ENCODE data around the gene NSUN6.

NSUN6 gene

GRCh38 chr10:18606051-18606695, 45.2 kb downstream of the NSUN6 start:
- Histone ChIP-seq H3K9ac (ENCODE audit: low read length) (no peak overlapping the region), H3K36me3 (ENCODE audit: low read length) (0 out of 2 replicates have a peak, but pooled peaks cover 14% of the 10 kb centered on the region), H3K9me2 (replicated peaks; ENCODE audit: insufficient read depth, low read length) (no peaks in the 10 kb centered on the region), H3K27me3 (ENCODE audit: low read length) (no peaks in the 10 kb centered on the region), H3K27ac (ENCODE audit: low read depth, low read length) (no peak overlapping the region), H3K4me2 (ENCODE audit: low read depth, low read length, poor library complexity, severe bottlenecking) (no peak overlapping the region), H4K20me1 (ENCODE audit: low read depth, low read length) (no peaks in the 10 kb centered on the region), H2AFZ (ENCODE audit: low read depth, low read length, severe bottlenecking) (no peak overlapping the region), H3K4me3 (ENCODE audit: insufficient read depth, low read length, poor library complexity, severe bottlenecking) (no peak overlapping the region), H3K9me3 (ENCODE audit: insufficient read depth, low read length) (no peaks in the 10 kb centered on the region), H3F3A (ENCODE audit: insufficient read depth) (no peaks in the 10 kb centered on the region), H3K79me2 (ENCODE audit: insufficient read depth, low read length) (no peaks in the 10 kb centered on the region)
- TF ChIP-seq EZH2phosphoT487 (conservative IDR thresholded peaks at IDR 0.05; ENCODE audit: low read length) (no peak), CTCF (IDR thresholded peaks at IDR 0.05; ENCODE audit: insufficient read depth, low read length, poor library complexity, severe bottlenecking) (no peak)

GRCh38 chr10:18601321-18601720, 50.1 kb downstream of the NSUN6 start:
- Histone ChIP-seq H3K4me3 (ENCODE audit: insufficient read depth, low read length, poor library complexity, severe bottlenecking) (no peak overlapping the region), H3K27ac (ENCODE audit: low read depth, low read length) (no peak overlapping the region), H3K27me3 (ENCODE audit: low read length) (no peaks in the 10 kb centered on the region), H2AFZ (ENCODE audit: low read depth, low read length, severe bottlenecking) (no peak overlapping the region), H3K36me3 (ENCODE audit: low read length) (0 out of 2 replicates have a peak, but pooled peaks cover 1% of the 10 kb centered on the region), H3K4me2 (ENCODE audit: low read depth, low read length, poor library complexity, severe bottlenecking) (no peak overlapping the region), H3K79me2 (ENCODE audit: insufficient read depth, low read length) (no peaks in the 10 kb centered on the region), H3F3A (ENCODE audit: insufficient read depth) (no peaks in the 10 kb centered on the region), H4K20me1 (ENCODE audit: low read depth, low read length) (no peaks in the 10 kb centered on the region), H3K9me3 (ENCODE audit: insufficient read depth, low read length) (no peaks in the 10 kb centered on the region), H3K9me2 (replicated peaks; ENCODE audit: insufficient read depth, low read length) (no peaks in the 10 kb centered on the region), H3K9ac (ENCODE audit: low read length) (no peak overlapping the region)
- no peak for TF ChIP-seq CTCF (IDR thresholded peaks at IDR 0.05; ENCODE audit: insufficient read depth, low read length, poor library complexity, severe bottlenecking)
- TF ChIP-seq EZH2phosphoT487 (conservative IDR thresholded peaks at IDR 0.05; ENCODE audit: low read length), result no peak

- Histone ChIP-seq H3K9me3 (ENCODE audit: insufficient read depth, low read length) (no peaks in the 10 kb centered on the region), H3K4me2 (ENCODE audit: low read depth, low read length, poor library complexity, severe bottlenecking) (no peak overlapping the region), H3K79me2 (ENCODE audit: insufficient read depth, low read length) (no peaks in the 10 kb centered on the region), H3K27ac (ENCODE audit: low read depth, low read length) (no peak overlapping the region), H3K4me3 (ENCODE audit: insufficient read depth, low read length, poor library complexity, severe bottlenecking) (no peak overlapping the region), H3K9ac (ENCODE audit: low read length) (no peak overlapping the region), H2AFZ (ENCODE audit: low read depth, low read length, severe bottlenecking) (no peak overlapping the region), H4K20me1 (ENCODE audit: low read depth, low read length) (no peaks in the 10 kb centered on the region), H3K9me2 (replicated peaks; ENCODE audit: insufficient read depth, low read length) (no peaks in the 10 kb centered on the region), H3K27me3 (ENCODE audit: low read length) (no peaks in the 10 kb centered on the region), H3F3A (ENCODE audit: insufficient read depth) (no peaks in the 10 kb centered on the region), H3K36me3 (ENCODE audit: low read length) (peaks cover 10% of the 10 kb centered on the region; the same call in 1 of the 2 replicates)
- TF ChIP-seq EZH2phosphoT487 (conservative IDR thresholded peaks at IDR 0.05; ENCODE audit: low read length), result no peak
- no peak for TF ChIP-seq CTCF (IDR thresholded peaks at IDR 0.05; ENCODE audit: insufficient read depth, low read length, poor library complexity, severe bottlenecking)
Measured at GRCh38 chr10:18599392-18599791, 52.0 kb downstream of the NSUN6 start.

Data from SU-DHL-6 (cell line).